H9 (cell line): Measurements from ENCODE around the gene CDC25C. TPM values are rescaled to one million over a fixed set of nuclear protein-coding genes. Genes with fewer than 3 reads are reported as not detected.

Experiments used
- DNase-seq: peaks from one replicate; pipeline ENCODE4 v3.0.0-alpha.2; 2017
- H2AFZ ChIP-seq: one replicate; pipeline ENCODE4 v1.6.1; 2013; ENCODE audit warnings: mild to moderate bottlenecking, low read length, control low read depth, moderate library complexity
- H2AK5ac ChIP-seq: 2 replicates; pipeline ENCODE4 v1.6.1; 2013; ENCODE audit warnings: low read length, control low read depth, mixed read lengths; ENCODE audit not compliant: insufficient read length
- H2BK120ac ChIP-seq: one replicate; pipeline ENCODE4 v1.6.1; 2013; ENCODE audit warnings: low read depth, mild to moderate bottlenecking, low read length, control low read depth, inconsistent platforms; ENCODE audit not compliant: poor library complexity, severe bottlenecking
- H2BK12ac ChIP-seq: 2 replicates; pipeline ENCODE4 v1.6.1; 2013; ENCODE audit warnings: low read length, control low read depth, mixed read lengths, low read depth; ENCODE audit not compliant: insufficient read length
- H2BK15ac ChIP-seq: 2 replicates; pipeline ENCODE4 v1.6.1; 2013; ENCODE audit warnings: low read depth, low read length, control low read depth
- H2BK20ac ChIP-seq: one replicate; pipeline ENCODE4 v1.6.1; 2013; ENCODE audit warnings: low read depth, mild to moderate bottlenecking, low read length, control low read depth, inconsistent platforms; ENCODE audit not compliant: poor library complexity, severe bottlenecking
- H2BK5ac ChIP-seq: 2 replicates; pipeline ENCODE4 v1.6.1; 2013; ENCODE audit warnings: low read length, control low read depth, mixed read lengths; ENCODE audit not compliant: insufficient read length
- H3K14ac ChIP-seq: 2 replicates; pipeline ENCODE4 v1.6.1; 2013; ENCODE audit warnings: low read length, control low read depth; ENCODE audit not compliant: insufficient read depth
- H3K18ac ChIP-seq: 2 replicates; pipeline ENCODE4 v1.6.1; 2013; ENCODE audit warnings: low read depth, mild to moderate bottlenecking, mixed read lengths, low read length, control low read depth; ENCODE audit not compliant: insufficient read length
- H3K23ac ChIP-seq: 2 replicates; pipeline ENCODE4 v1.6.1; 2013; ENCODE audit warnings: low read length, control low read depth, mixed read lengths, low read depth; ENCODE audit not compliant: insufficient read length
- H3K23me2 ChIP-seq: 2 replicates; pipeline ENCODE4 v1.6.1; 2013; ENCODE audit warnings: low read depth, mild to moderate bottlenecking, mixed read lengths, low read length, control low read depth; ENCODE audit not compliant: insufficient read length, poor library complexity, severe bottlenecking
- H3K27ac ChIP-seq: 2 replicates; pipeline ENCODE4 v1.5.1; 2013; ENCODE audit warnings: low read length, control low read depth, mixed read lengths, low read depth; ENCODE audit not compliant: insufficient read length
- H3K27me3 ChIP-seq: 2 replicates; pipeline ENCODE4 v1.6.1; 2013; ENCODE audit warnings: low read length, control low read depth, inconsistent platforms; ENCODE audit not compliant: insufficient read depth
- H3K4ac ChIP-seq: 2 replicates; pipeline ENCODE4 v1.6.1; 2013; ENCODE audit warnings: low read depth, mild to moderate bottlenecking, control low read depth, inconsistent platforms, low read length, moderate library complexity
- H3K4me1 ChIP-seq: 2 replicates; pipeline ENCODE4 v1.6.1; 2013; ENCODE audit warnings: low read length, control low read depth, inconsistent platforms; ENCODE audit not compliant: insufficient read depth
- H3K4me2 ChIP-seq: 2 replicates; pipeline ENCODE4 v1.6.1; 2013; ENCODE audit warnings: low read length, control low read depth, mixed read lengths; ENCODE audit not compliant: insufficient read length, insufficient read depth
- H3K56ac ChIP-seq: 2 replicates; pipeline ENCODE4 v1.6.1; 2013; ENCODE audit warnings: low read depth, mild to moderate bottlenecking, mixed read lengths, low read length, control low read depth; ENCODE audit not compliant: insufficient read length
- H3K79me1 ChIP-seq: 2 replicates; pipeline ENCODE4 v1.6.1; 2013; ENCODE audit warnings: low read depth, mild to moderate bottlenecking, moderate library complexity, low read length, control low read depth, inconsistent platforms; ENCODE audit not compliant: insufficient read depth, poor library complexity, severe bottlenecking
- H3K79me2 ChIP-seq: 2 replicates; pipeline ENCODE4 v1.6.1; 2013; ENCODE audit warnings: low read length, control low read depth, inconsistent platforms; ENCODE audit not compliant: insufficient read depth
- H3K9ac ChIP-seq: 2 replicates; pipeline ENCODE4 v1.6.1; 2013; ENCODE audit warnings: low read length, control low read depth, mixed read lengths; ENCODE audit not compliant: insufficient read length; ENCODE audit errors: extremely low read depth
- H3K9me3 ChIP-seq: one replicate; pipeline ENCODE4 v1.6.1; 2013; ENCODE audit warnings: low read depth, low read length, inconsistent platforms; ENCODE audit not compliant: control insufficient read depth
- H3T11ph ChIP-seq: one replicate; pipeline ENCODE4 v1.6.1; 2013; ENCODE audit warnings: mild to moderate bottlenecking, low read length, control low read depth, inconsistent platforms
- H4K20me1 ChIP-seq: one replicate; pipeline ENCODE4 v1.6.1; 2013; ENCODE audit not compliant: control insufficient read depth, insufficient read length, insufficient read depth
- H4K5ac ChIP-seq: 2 replicates; pipeline ENCODE4 v1.6.1; 2013; ENCODE audit warnings: low read depth, mild to moderate bottlenecking, mixed read lengths, low read length, control low read depth; ENCODE audit not compliant: insufficient read length
- H4K8ac ChIP-seq: replicated peaks from 2 replicates; pipeline ENCODE4 v1.6.1; 2013; ENCODE audit warnings: low read length, control low read depth, mixed read lengths, low read depth; ENCODE audit not compliant: insufficient read length
- H4K91ac ChIP-seq: 2 replicates; pipeline ENCODE4 v1.6.1; 2013; ENCODE audit warnings: low read depth, mild to moderate bottlenecking, moderate library complexity, mixed read lengths, low read length, control low read depth; ENCODE audit not compliant: insufficient read length
- H3K27ac Mint-ChIP-seq, 3 experiments: 2 replicates in 2 of 3; 3 replicates in 1 of 3; pipeline ENCODE4 v1.8.0; 2020 to 2021; ENCODE audit warnings: mixed read lengths in 3 of 3, mild to moderate bottlenecking in 1 of 3, moderate library complexity in 1 of 3
- H3K27me3 Mint-ChIP-seq: 2 replicates; pipeline ENCODE4 v1.8.0; 2021; ENCODE audit warnings: low read depth, mild to moderate bottlenecking, moderate library complexity, mixed read lengths
- H3K36me3 Mint-ChIP-seq, 3 experiments: 2 replicates in 2 of 3; 3 replicates in 1 of 3; pipeline ENCODE4 v1.8.0; 2020 to 2021; ENCODE audit warnings: low read depth in 3 of 3, mixed read lengths in 3 of 3; ENCODE audit not compliant: insufficient read depth in 1 of 3
- H3K4me1 Mint-ChIP-seq, 2 experiments: 2 replicates each; pipeline ENCODE4 v1.8.0; 2020; ENCODE audit warnings: mixed read lengths in 2 of 2
- H3K4me3 Mint-ChIP-seq, 2 experiments: 2 replicates in 1 of 2; 3 replicates in 1 of 2; pipeline ENCODE4 v1.8.0; 2020 to 2021; ENCODE audit warnings: mild to moderate bottlenecking in 2 of 2, mixed read lengths in 2 of 2, moderate library complexity in 1 of 2
- H3K9me3 Mint-ChIP-seq, 2 experiments: 2 replicates in 1 of 2; 3 replicates in 1 of 2; pipeline ENCODE4 v1.8.0; 2020; ENCODE audit warnings: mild to moderate bottlenecking in 2 of 2, mixed read lengths in 2 of 2, moderate library complexity in 1 of 2
- CTCF ChIP-seq: fragments of 200-600 bp; sonication (generic); conservative IDR thresholded peaks from 3 replicates; pipeline ENCODE4 v1.8.0; 2021; ENCODE audit warnings: antibody characterized with exemption, mild to moderate bottlenecking
- WGBS: extraction: QIAGEN DNeasy Blood & Tissue Kit; methylation state at CpG from one replicate; pipeline ENCODE4 v1.1.7; 2013; ENCODE audit warnings: missing lambda C conversion rate, low lambda C conversion rate, mixed read lengths; ENCODE audit not compliant: insufficient read length; ENCODE audit errors: extremely low coverage; 5-methylcytosine and 5-hydroxymethylcytosine counted together
- total RNA-seq: library from RNA; stranded (reverse); gene quantifications from 2 replicates; pipeline ENCODE4 v1.2.1, GENCODE V29; 2021

CDC25C gene
- total RNA-seq, 1 experiment from 2014 or later = 22.8 TPM

- H3K4ac ChIP-seq = no peak overlapping the region
- Mint-ChIP-seq H3K36me3 (no peaks in the 10 kb centered on the region), H3K27me3 (peaks cover 35% of the 10 kb centered on the region), H3K4me1 (peaks cover 19 to 31% of the 10 kb centered on the region in 2 experiments), H3K9me3 (no peaks in the 10 kb centered on the region), H3K27ac (no peak overlapping the region), H3K4me3 (no peak overlapping the region)
- no peak overlapping the region for H2AFZ ChIP-seq
- H3K23me2 ChIP-seq = peaks cover 3% of the 10 kb centered on the region
- no peak overlapping the region for H2AK5ac ChIP-seq
- no peak overlapping the region for H4K5ac ChIP-seq
- no peaks in the 10 kb centered on the region for H3K79me1 ChIP-seq
- H3K4me2 ChIP-seq = no peak overlapping the region
- DNase-seq = peak; percentile 62
- no peak overlapping the region for H2BK5ac ChIP-seq
- H3T11ph ChIP-seq = no peak overlapping the region
- no peak overlapping the region for H4K91ac ChIP-seq
- H2BK12ac ChIP-seq = no peak overlapping the region
- no CpG with 5 or more reads among the region's 1 CpG for WGBS
- H3K79me2 ChIP-seq = no peaks in the 10 kb centered on the region
- no peaks in the 10 kb centered on the region; the same call in 1 of the 2 replicates for H3K4me1 ChIP-seq
- no peak overlapping the region for H4K8ac ChIP-seq
- no peak overlapping the region; the same call in 1 of the 2 replicates for H3K14ac ChIP-seq
- no peak overlapping the region for H3K18ac ChIP-seq
- H3K23ac ChIP-seq = no peak overlapping the region
- H3K56ac ChIP-seq = no peak overlapping the region
- H2BK15ac ChIP-seq = no peak overlapping the region
- TF ChIP-seq CTCF = no peak
- no peak overlapping the region for H2BK20ac ChIP-seq
- peaks cover 11% of the 10 kb centered on the region for H3K27me3 ChIP-seq
- no peak overlapping the region for H3K27ac ChIP-seq
- H3K9ac ChIP-seq = no peak overlapping the region
- no peaks in the 10 kb centered on the region for H3K9me3 ChIP-seq
- H2BK120ac ChIP-seq = no peak overlapping the region
- H4K20me1 ChIP-seq = no peaks in the 10 kb centered on the region
Observed at GRCh38 chr5:138245717-138246116, 85.9 kb downstream of the CDC25C start.
